ENCODE data around the gene OXGR1. TPM values are rescaled to one million over a fixed set of nuclear protein-coding genes. Genes with fewer than 3 reads are reported as not detected.

OXGR1 gene
- total RNA-seq, 2 donors from 2014 or later = 1.3 to 2.1 TPM

GRCh38 chr13:97011446-97012131, 17.3 kb upstream of the OXGR1 start:
- Histone ChIP-seq H3K27me3 (no peaks in the 10 kb centered on the region), H3K27ac (no peak overlapping the region), H3K36me3 (no peaks in the 10 kb centered on the region), H3K9ac (ENCODE audit: low read depth in 2 of 2, low read length in 2 of 2) (no peak overlapping the region), H3K4me1 (no peaks in the 10 kb centered on the region), H3K9me3 (no peaks in the 10 kb centered on the region), H3K4me3 (no peak overlapping the region)
- DNase-seq = no peak
- TF ChIP-seq, protein P1, sequence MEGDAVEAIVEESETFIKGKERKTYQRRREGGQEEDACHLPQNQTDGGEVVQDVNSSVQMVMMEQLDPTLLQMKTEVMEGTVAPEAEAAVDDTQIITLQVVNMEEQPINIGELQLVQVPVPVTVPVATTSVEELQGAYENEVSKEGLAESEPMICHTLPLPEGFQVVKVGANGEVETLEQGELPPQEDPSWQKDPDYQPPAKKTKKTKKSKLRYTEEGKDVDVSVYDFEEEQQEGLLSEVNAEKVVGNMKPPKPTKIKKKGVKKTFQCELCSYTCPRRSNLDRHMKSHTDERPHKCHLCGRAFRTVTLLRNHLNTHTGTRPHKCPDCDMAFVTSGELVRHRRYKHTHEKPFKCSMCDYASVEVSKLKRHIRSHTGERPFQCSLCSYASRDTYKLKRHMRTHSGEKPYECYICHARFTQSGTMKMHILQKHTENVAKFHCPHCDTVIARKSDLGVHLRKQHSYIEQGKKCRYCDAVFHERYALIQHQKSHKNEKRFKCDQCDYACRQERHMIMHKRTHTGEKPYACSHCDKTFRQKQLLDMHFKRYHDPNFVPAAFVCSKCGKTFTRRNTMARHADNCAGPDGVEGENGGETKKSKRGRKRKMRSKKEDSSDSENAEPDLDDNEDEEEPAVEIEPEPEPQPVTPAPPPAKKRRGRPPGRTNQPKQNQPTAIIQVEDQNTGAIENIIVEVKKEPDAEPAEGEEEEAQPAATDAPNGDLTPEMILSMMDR (IDR thresholded peaks at IDR 0.05) = no peak
- intact Hi-C loops (cut with DNase I) = no loop called here

DNA sequence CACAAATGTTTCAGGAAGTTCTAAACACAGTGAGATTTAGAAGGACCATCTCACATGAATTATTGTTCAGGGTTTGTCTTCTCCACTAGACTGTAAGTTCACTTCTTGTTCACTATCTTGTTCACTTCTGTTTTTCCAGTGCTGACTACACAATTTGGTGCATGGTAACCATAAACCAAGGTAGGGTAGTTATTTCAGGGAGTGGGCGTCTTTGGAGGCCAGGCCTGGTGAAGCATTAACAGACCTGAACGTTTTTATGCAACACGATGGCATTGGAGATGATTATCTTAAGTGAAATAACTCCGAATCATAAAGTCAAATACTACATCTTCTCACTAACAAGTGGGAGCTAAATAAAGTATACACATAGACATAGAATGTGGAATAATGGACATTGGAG, 14.4 kb upstream of the OXGR1 start:
- no peaks in the 10 kb centered on the region for H3K27me3 ChIP-seq
- intact Hi-C loops (cut with DNase I) = no loop called here
- H3K9me3 ChIP-seq = no peaks in the 10 kb centered on the region
- no peak for DNase-seq
- no peak overlapping the region for H3K4me3 ChIP-seq
- no peak overlapping the region for H3K9ac ChIP-seq (ENCODE audit: low read depth in 2 of 2, low read length in 2 of 2)
- H3K27ac ChIP-seq = no peak overlapping the region
- H3K36me3 ChIP-seq = no peaks in the 10 kb centered on the region
- TF ChIP-seq, protein P1 (IDR thresholded peaks at IDR 0.05) = no peak
- no peaks in the 10 kb centered on the region for H3K4me1 ChIP-seq

GRCh38 chr13:97005625-97006262, 11.5 kb upstream of the OXGR1 start:
- H3K27ac ChIP-seq = no peak overlapping the region
- H3K9me3 ChIP-seq = no peaks in the 10 kb centered on the region
- H3K36me3 ChIP-seq = no peaks in the 10 kb centered on the region
- TF ChIP-seq, protein P1 (IDR thresholded peaks at IDR 0.05) = no peak
- intact Hi-C loops (cut with DNase I) = no loop called here
- no peaks in the 10 kb centered on the region for H3K27me3 ChIP-seq
- no peak overlapping the region for H3K9ac ChIP-seq (ENCODE audit: low read depth in 2 of 2, low read length in 2 of 2)
- no peaks in the 10 kb centered on the region for H3K4me1 ChIP-seq
- no peak overlapping the region for H3K4me3 ChIP-seq
- DNase-seq = no peak

DNA sequence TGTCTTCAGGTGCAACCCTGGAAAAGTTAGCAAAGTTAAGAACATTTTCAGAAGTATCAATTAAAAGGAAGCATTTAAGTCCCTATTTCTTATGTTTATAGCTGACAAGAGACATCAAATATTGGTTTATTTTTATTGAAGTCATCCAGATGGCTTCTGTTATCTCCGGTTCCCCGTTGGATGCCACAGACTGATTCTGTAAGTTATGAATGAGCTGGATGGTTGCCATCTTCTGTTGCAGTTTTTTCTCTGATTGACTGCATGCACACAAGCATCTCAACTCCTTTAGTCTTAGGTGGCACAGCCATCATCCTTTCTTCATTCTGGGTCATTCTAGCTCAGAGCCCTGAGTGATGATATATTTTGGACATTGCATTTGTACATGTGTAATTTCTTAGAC, 10.6 kb upstream of the OXGR1 start:
- H3K27ac ChIP-seq = no peak overlapping the region
- intact Hi-C loops (cut with DNase I) = no loop called here
- TF ChIP-seq, protein P1 (IDR thresholded peaks at IDR 0.05) = no peak

GRCh38 chr13:97004096-97004876, 10.0 kb upstream of the OXGR1 start:
- H3K9me3 ChIP-seq = no peaks in the 10 kb centered on the region
- H3K36me3 ChIP-seq = no peaks in the 10 kb centered on the region
- no peak overlapping the region for H3K4me3 ChIP-seq
- intact Hi-C loops (cut with DNase I) = no loop called here
- TF ChIP-seq, protein P1 (IDR thresholded peaks at IDR 0.05) = no peak
- no peak for DNase-seq
- H3K9ac ChIP-seq (ENCODE audit: low read depth in 2 of 2, low read length in 2 of 2) = no peak overlapping the region
- H3K4me1 ChIP-seq = no peaks in the 10 kb centered on the region
- no peaks in the 10 kb centered on the region for H3K27me3 ChIP-seq
- no peak overlapping the region for H3K27ac ChIP-seq

More for the DNA sequence above, 10.6 kb upstream of the OXGR1 start:
- no peaks in the 10 kb centered on the region for H3K4me1 ChIP-seq
- no peaks in the 10 kb centered on the region for H3K36me3 ChIP-seq
- no peaks in the 10 kb centered on the region for H3K9me3 ChIP-seq
- no peak overlapping the region for H3K4me3 ChIP-seq
- no peaks in the 10 kb centered on the region for H3K27me3 ChIP-seq
- DNase-seq = no peak
- no peak overlapping the region for H3K9ac ChIP-seq (ENCODE audit: low read depth in 2 of 2, low read length in 2 of 2)
